Measurements from ENCODE around the gene PHACTR1.

DNA sequence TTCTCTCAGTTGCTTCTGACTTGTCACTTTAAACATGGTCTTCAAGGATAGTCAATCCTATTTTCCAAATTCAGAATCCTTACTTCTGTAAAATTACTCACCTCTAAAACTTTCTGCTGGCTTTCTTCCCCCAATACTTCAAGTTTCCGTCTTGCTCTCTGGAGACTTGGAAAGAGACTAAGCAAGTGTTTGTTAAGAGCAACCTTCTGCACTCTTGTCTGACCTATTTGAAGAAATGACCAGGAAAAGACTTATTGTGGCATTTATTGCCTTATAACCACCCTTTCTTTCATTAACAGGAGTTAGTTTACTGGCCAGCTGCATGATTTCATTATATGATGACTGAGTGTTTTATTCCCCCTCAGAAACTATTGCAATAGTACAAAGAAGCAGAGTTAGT is 430.8 kb downstream of the PHACTR1 start:
- no peak for TF ChIP-seq POLR2A (IDR thresholded peaks at IDR 0.05)
- no peak for TF ChIP-seq CTCF (IDR thresholded peaks at IDR 0.05)
